Frontal cortex (tissue), 1 donor: ENCODE measurements around the gene PPP1R12A. TPM values are rescaled to one million over a fixed set of nuclear protein-coding genes. Genes with fewer than 3 reads are reported as not detected.

ENCODE experiments used
- small RNA-seq: library from RNA; depleted of rRNA; stranded (forward); fragments of <200 nt; gene quantifications from one replicate; pipeline ENCODE3, GENCODE V24; 2014
- total RNA-seq: library from RNA; depleted of rRNA; stranded (reverse); fragments of >200 nt; gene quantifications from one replicate; pipeline ENCODE4 v1.2.3, GENCODE V29; 2014

Gene PPP1R12A
- total RNA-seq, 1 donor from 2014 or later, result 181 TPM

Small RNAs within 50 kb of the gene (small RNA-seq; reads per million reads assigned to genes)
- gene RNA5SP363, result not detected

Other genes starting within 250 kb of the PPP1R12A start
- gene PAWR, start 244.1 kb downstream of the PPP1R12A start, total RNA-seq, result 22.0 TPM
- gene OTOGL, start 164.4 kb upstream of the PPP1R12A start, total RNA-seq, result 0.41 TPM